Liver (tissue), 3 donors: ENCODE data around the gene IGSF8.

Experiments used
- ATF3 ChIP-seq: IDR thresholded peaks from 2 replicates; pipeline ENCODE4 v1.6.1; 2016; ENCODE audit warnings: antibody characterized with exemption
- CTCF ChIP-seq: fragments of 150-350 bp; IDR thresholded peaks from 2 replicates; pipeline ENCODE4 v1.5.1; 2017; ENCODE audit warnings: improper control_type of control experiment, low read depth, low read length; ENCODE audit not compliant: missing input control
- FOXA2 ChIP-seq: IDR thresholded peaks from 2 replicates; pipeline ENCODE4 v1.6.1; 2016; ENCODE audit warnings: antibody characterized with exemption
- JUND ChIP-seq, 2 donors: IDR thresholded peaks; 2 replicates each; pipeline ENCODE4 v1.6.1; 2016; ENCODE audit warnings: antibody characterized with exemption in 2 of 2
- RAD21 ChIP-seq, 2 donors: IDR thresholded peaks; 2 replicates each; pipeline ENCODE4 v1.6.1; 2016; ENCODE audit warnings: antibody characterized with exemption in 2 of 2, mild to moderate bottlenecking in 2 of 2
- REST ChIP-seq: IDR thresholded peaks from 2 replicates; pipeline ENCODE4 v1.6.1; 2016; ENCODE audit warnings: antibody characterized with exemption, mild to moderate bottlenecking
- SP1 ChIP-seq: IDR thresholded peaks from 2 replicates; pipeline ENCODE4 v1.6.1; 2018; ENCODE audit warnings: antibody characterized with exemption, mild to moderate bottlenecking
- TAF1 ChIP-seq: conservative IDR thresholded peaks from 2 replicates; pipeline ENCODE4 v1.6.1; 2016; ENCODE audit warnings: antibody characterized with exemption, mild to moderate bottlenecking
- YY1 ChIP-seq: IDR thresholded peaks from 2 replicates; pipeline ENCODE4 v1.6.1; 2016; ENCODE audit warnings: antibody characterized with exemption, mild to moderate bottlenecking
- ZBTB33 ChIP-seq: IDR thresholded peaks from 2 replicates; pipeline ENCODE4 v1.6.1; 2016; ENCODE audit warnings: antibody characterized with exemption
- donor health status: healthy.
- donor health status: healthy.

- no peak for TF ChIP-seq CTCF
- TF ChIP-seq ATF3: no peak
- no peak for TF ChIP-seq YY1
- TF ChIP-seq SP1: no peak
- TF ChIP-seq JUND (IDR thresholded peaks at IDR 0.05): no peak
- no peak for TF ChIP-seq ZBTB33
- TF ChIP-seq TAF1: no peak
- no peak for TF ChIP-seq REST
- no peak for TF ChIP-seq RAD21 (IDR thresholded peaks at IDR 0.05)
- TF ChIP-seq FOXA2: no peak
These were observed 31.5 kb upstream of the IGSF8 start for GRCh38 chr1:160129966-160130365.
